ENCODE results near the gene MYOZ3.
A peak's percentile ranks its signal among the peaks of the same experiment; 100 is the strongest.

Gene MYOZ3

GRCh38 chr5:150616024-150616470, 45.0 kb upstream of the MYOZ3 start:
- no peak for TF ChIP-seq CTCF (IDR thresholded peaks at IDR 0.05)
- no peak for TF ChIP-seq ZFX (IDR thresholded peaks at IDR 0.05; ENCODE audit: borderline replicate concordance)
- peak overlapping the region; percentile 40; the same call in 1 of the 2 replicates for H3K27ac ChIP-seq

- peak overlapping the region; percentile 40; the same call in 1 of the 2 replicates for H3K27ac ChIP-seq
- TF ChIP-seq ZFX (IDR thresholded peaks at IDR 0.05; ENCODE audit: borderline replicate concordance): no peak
- no peak for TF ChIP-seq CTCF (IDR thresholded peaks at IDR 0.05)
Observed at GRCh38 chr5:150616506-150616905, 44.5 kb upstream of the MYOZ3 start.

GRCh38 chr5:150618163-150618562, 42.9 kb upstream of the MYOZ3 start:
- H3K27ac ChIP-seq: no peak overlapping the region
- TF ChIP-seq CTCF (IDR thresholded peaks at IDR 0.05) (no peak), ZFX (IDR thresholded peaks at IDR 0.05; ENCODE audit: borderline replicate concordance) (no peak)

- no peak overlapping the region for H3K27ac ChIP-seq
- TF ChIP-seq ZFX (IDR thresholded peaks at IDR 0.05; ENCODE audit: borderline replicate concordance) (no peak), CTCF (IDR thresholded peaks at IDR 0.05) (no peak)
Observed at GRCh38 chr5:150618588-150619281, 42.3 kb upstream of the MYOZ3 start.

- no peak overlapping the region for H3K27ac ChIP-seq
- TF ChIP-seq CTCF (IDR thresholded peaks at IDR 0.05) (no peak), ZFX (IDR thresholded peaks at IDR 0.05; ENCODE audit: borderline replicate concordance) (no peak)
Observed at GRCh38 chr5:150619359-150620230, 41.5 kb upstream of the MYOZ3 start.

GRCh38 chr5:150621301-150621700, 39.8 kb upstream of the MYOZ3 start:
- H3K27ac ChIP-seq: no peak overlapping the region
- TF ChIP-seq ZFX (IDR thresholded peaks at IDR 0.05; ENCODE audit: borderline replicate concordance): no peak
- no peak for TF ChIP-seq CTCF (IDR thresholded peaks at IDR 0.05)

GRCh38 chr5:150622157-150622556, 38.9 kb upstream of the MYOZ3 start:
- TF ChIP-seq CTCF (IDR thresholded peaks at IDR 0.05) (no peak), ZFX (IDR thresholded peaks at IDR 0.05; ENCODE audit: borderline replicate concordance) (no peak)
- no peak overlapping the region for H3K27ac ChIP-seq

All from 22Rv1 (cell line).